A673 (cell line): ENCODE results near the gene RHOB. TPM values are rescaled to one million over a fixed set of nuclear protein-coding genes. Genes with fewer than 3 reads are reported as not detected.

Experiments
- BruUV-seq: library from RNA; stranded (reverse); fragments of 400-500 nt; replicated peaks from 2 replicates; lab custom pipeline; 2021; lab: Mats Ljungman, UMichigan
- CTCF ChIA-PET: fragments of 300-600 bp; sonication (Branson Sonifier 250); formaldehyde crosslinking; loops from one replicate; lab custom pipeline; 2022; ENCODE audit warnings: antibody characterized with exemption; lab: Charles Lee
- POLR2A ChIA-PET: fragments of 300-600 bp; sonication (Branson Sonifier 250); formaldehyde crosslinking; loops from one replicate; lab custom pipeline; 2022; ENCODE audit warnings: antibody characterized with exemption; ENCODE audit not compliant: low non-redundant PET; lab: Charles Lee
- DNase-seq: peaks from one replicate; pipeline ENCODE4 v3.0.0-alpha.2; 2015; ENCODE audit warnings: low spot score
- H3K27ac ChIP-seq: fragments of 200-600 bp; sonication (generic); 2 replicates; pipeline ENCODE4 v1.5.1; 2016; ENCODE audit warnings: mixed run types, low read depth, mild to moderate bottlenecking, mixed read lengths, antibody characterized with exemption, low read length; ENCODE audit not compliant: poor library complexity, severe bottlenecking
- H3K27me3 ChIP-seq: fragments of 200-600 bp; sonication (generic); replicated peaks from 2 replicates; pipeline ENCODE4 v1.6.1; 2017; ENCODE audit warnings: mixed run types, low read depth, mild to moderate bottlenecking, mixed read lengths, antibody characterized with exemption, low read length; ENCODE audit not compliant: insufficient read depth, poor library complexity
- H3K36me3 ChIP-seq: fragments of 200-600 bp; sonication (generic); 2 replicates; pipeline ENCODE4 v1.6.1; 2016; ENCODE audit warnings: mixed run types, mild to moderate bottlenecking, mixed read lengths, antibody characterized with exemption, low read length; ENCODE audit not compliant: insufficient read depth, poor library complexity, severe bottlenecking
- H3K4me1 ChIP-seq: fragments of 200-600 bp; sonication (generic); 2 replicates; pipeline ENCODE4 v1.6.1; 2017; ENCODE audit warnings: mixed run types, mild to moderate bottlenecking, mixed read lengths, antibody characterized with exemption, low read length; ENCODE audit not compliant: insufficient read depth, poor library complexity, severe bottlenecking
- H3K4me3 ChIP-seq: fragments of 200-600 bp; sonication (generic); 2 replicates; pipeline ENCODE4 v1.5.1; 2016; ENCODE audit warnings: low read depth, mixed run types, mild to moderate bottlenecking, mixed read lengths, low read length; ENCODE audit not compliant: poor library complexity, severe bottlenecking
- H3K9me3 ChIP-seq: fragments of 200-600 bp; sonication (generic); 2 replicates; pipeline ENCODE4 v1.6.1; 2016; ENCODE audit warnings: mixed run types, low read depth, mild to moderate bottlenecking, mixed read lengths, antibody characterized with exemption, low read length; ENCODE audit not compliant: poor library complexity, severe bottlenecking
- EZH2 ChIP-seq: fragments of 200-600 bp; sonication (generic); IDR thresholded peaks from 2 replicates; pipeline ENCODE4 v1.6.1; 2017; ENCODE audit warnings: borderline replicate concordance, low read depth, mild to moderate bottlenecking, mixed read lengths, antibody characterized with exemption, low read length; ENCODE audit not compliant: poor library complexity, severe bottlenecking
- intact Hi-C: fragments of 100-400 bp; cut with micrococcal nuclease; formaldehyde crosslinking; loops from one replicate; pipeline ENCODE4 v1.10.0; 2022; ENCODE audit not compliant: unreplicated experiment
- total RNA-seq: library from RNA; stranded (reverse); gene quantifications from 2 replicates; pipeline ENCODE4 v1.2.3, GENCODE V29; 2021
- TF ChIP-seq, protein P1 (sequence below): fragments of 300-800, 200-600 bp; sonication (generic); conservative IDR thresholded peaks from 2 replicates; pipeline ENCODE4 v1.5.1; 2017; ENCODE audit warnings: low read depth, mild to moderate bottlenecking, antibody characterized with exemption, low read length, moderate library complexity, mixed read lengths

RHOB gene
- total RNA-seq, 1 experiment from 2014 or later: 31.5 TPM

DNA sequence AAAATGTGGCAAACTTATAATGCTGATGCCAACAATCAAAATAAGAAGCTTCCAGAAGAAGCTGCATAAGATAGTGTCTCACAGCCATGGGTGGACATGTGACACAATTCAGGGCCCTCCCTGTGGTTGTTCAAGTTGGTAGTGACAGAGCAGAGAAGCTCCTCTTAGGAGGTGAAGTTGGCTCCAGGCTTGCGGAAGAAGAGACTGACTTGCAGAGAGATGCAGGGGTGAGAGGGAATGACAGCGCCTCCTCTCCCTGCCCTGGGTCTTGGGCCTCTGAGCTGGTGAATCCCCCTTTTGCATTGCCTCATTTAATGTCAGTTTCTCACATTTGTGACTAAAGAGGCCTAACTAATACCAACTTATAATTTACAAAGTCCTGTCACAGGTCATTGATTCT, 23.0 kb upstream of the RHOB start:
- H3K27ac ChIP-seq: no peak overlapping the region
- H3K4me3 ChIP-seq: no peak overlapping the region
- no peaks in the 10 kb centered on the region for H3K4me1 ChIP-seq
- no peaks in the 10 kb centered on the region for H3K9me3 ChIP-seq
- ChIA-PET CTCF (no interaction called here), POLR2A (no interaction called here)
- intact Hi-C loops: no loop called here
- no TSS peak for BruUV-seq
- DNase-seq: no peak
- no peaks in the 10 kb centered on the region for H3K27me3 ChIP-seq
- TF ChIP-seq, protein P1, sequence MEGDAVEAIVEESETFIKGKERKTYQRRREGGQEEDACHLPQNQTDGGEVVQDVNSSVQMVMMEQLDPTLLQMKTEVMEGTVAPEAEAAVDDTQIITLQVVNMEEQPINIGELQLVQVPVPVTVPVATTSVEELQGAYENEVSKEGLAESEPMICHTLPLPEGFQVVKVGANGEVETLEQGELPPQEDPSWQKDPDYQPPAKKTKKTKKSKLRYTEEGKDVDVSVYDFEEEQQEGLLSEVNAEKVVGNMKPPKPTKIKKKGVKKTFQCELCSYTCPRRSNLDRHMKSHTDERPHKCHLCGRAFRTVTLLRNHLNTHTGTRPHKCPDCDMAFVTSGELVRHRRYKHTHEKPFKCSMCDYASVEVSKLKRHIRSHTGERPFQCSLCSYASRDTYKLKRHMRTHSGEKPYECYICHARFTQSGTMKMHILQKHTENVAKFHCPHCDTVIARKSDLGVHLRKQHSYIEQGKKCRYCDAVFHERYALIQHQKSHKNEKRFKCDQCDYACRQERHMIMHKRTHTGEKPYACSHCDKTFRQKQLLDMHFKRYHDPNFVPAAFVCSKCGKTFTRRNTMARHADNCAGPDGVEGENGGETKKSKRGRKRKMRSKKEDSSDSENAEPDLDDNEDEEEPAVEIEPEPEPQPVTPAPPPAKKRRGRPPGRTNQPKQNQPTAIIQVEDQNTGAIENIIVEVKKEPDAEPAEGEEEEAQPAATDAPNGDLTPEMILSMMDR: no peak
- no peak for TF ChIP-seq EZH2
- no peaks in the 10 kb centered on the region for H3K36me3 ChIP-seq

DNA sequence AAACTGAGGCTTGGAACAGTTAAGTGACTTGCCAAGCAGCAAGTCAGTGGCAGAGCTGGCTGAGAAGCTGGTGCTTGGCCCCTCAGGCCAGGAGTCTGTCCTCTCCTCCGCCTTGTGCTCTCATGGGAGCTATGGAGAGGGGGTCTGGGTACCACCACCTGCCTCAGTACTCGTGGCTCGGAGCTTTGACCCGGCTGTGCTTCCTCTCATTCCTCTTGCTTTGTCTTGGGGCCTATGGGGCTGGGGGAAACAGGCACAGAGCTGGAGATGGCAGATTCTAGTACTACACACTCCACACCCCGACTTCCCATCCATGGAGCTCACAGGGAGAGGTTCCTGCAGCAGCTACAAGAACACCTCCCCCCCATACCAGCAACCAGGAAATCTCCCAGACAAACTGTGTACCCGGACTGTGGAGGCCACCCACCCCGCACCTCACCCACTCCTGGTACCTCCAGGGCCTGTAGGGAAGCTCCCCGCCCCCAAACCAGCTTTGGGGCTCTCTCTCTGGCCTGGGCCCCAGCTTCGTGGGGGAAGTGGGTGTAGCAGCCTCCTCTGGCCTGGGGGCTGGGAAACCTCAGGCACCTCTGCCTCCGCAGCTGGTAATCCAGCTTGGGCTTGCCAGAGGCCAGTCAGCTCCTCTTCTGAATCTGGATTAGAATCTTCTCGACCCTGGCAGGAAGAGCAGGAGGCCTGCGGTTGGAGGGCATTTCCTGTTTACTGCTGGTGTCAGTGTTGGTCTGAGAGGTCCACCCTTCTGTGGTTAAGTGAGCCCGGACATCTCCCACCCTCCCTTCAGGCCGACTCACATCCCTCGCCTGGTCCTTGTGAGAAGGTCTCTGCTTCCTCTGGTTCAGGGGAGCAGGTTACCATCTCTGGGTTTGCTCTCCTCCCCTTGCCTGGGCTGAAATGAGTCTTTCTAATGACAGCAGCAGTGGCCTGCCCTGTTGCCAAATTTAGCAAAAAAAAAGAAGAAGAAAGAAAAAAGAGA, 22.3 kb upstream of the RHOB start:
- Histone ChIP-seq H3K4me1 (no peaks in the 10 kb centered on the region), H3K4me3 (no peak overlapping the region), H3K9me3 (no peaks in the 10 kb centered on the region), H3K27ac (no peak overlapping the region), H3K27me3 (no peaks in the 10 kb centered on the region), H3K36me3 (no peaks in the 10 kb centered on the region)
- CTCF ChIA-PET: no interaction called here
- intact Hi-C loops: no loop called here
- BruUV-seq: no TSS peak
- no peak for DNase-seq
- POLR2A ChIA-PET: no interaction called here
- no peak for TF ChIP-seq EZH2
- TF ChIP-seq, protein P1: no peak

DNA sequence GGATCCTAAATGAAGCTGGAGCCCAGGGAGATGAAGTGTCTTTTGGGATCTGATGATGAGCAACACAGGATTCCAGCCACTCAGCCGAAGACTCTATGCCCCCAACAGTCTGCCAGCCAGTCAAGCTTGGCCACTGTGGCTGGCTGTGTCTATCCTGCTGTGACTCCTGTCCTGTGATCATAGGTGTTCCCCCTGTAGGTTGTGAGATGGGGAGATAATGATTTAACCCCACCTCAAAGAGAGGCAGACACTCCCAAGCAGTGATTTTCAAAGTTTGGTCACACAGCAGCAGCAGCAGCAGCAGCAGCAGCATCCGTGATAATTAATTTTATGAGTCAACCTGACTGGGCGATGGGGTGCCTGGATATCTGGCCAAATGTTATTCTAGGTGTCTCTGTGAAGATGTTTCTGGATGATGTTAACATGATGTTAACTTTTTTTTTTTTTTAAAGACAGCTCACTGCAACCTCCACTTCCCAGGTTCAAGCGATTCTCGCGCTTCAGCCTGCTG, 21.4 kb upstream of the RHOB start:
- no peak for DNase-seq
- Histone ChIP-seq H3K4me3 (no peak overlapping the region), H3K27ac (no peak overlapping the region), H3K36me3 (no peaks in the 10 kb centered on the region), H3K4me1 (no peaks in the 10 kb centered on the region), H3K9me3 (no peaks in the 10 kb centered on the region), H3K27me3 (no peaks in the 10 kb centered on the region)
- no peak for TF ChIP-seq EZH2
- TF ChIP-seq, protein P1: no peak
- ChIA-PET CTCF (no interaction called here), POLR2A (no interaction called here)
- intact Hi-C loops: no loop called here
- BruUV-seq: no TSS peak
